Mesothelial cell of epicardium (in vitro differentiated cells): ENCODE results near the gene ADRA2B. TPM values are rescaled to one million over a fixed set of nuclear protein-coding genes. Genes with fewer than 3 reads are reported as not detected.

ENCODE experiments used
- DNase-seq, 2 experiments: peaks; one replicate each; pipeline ENCODE4 v3.0.0; 2021; ENCODE audit warnings: low spot score in 2 of 2; ENCODE audit not compliant: unreplicated experiment in 2 of 2
- H3K27ac Mint-ChIP-seq: 2 replicates; pipeline ENCODE4 v1.8.0; 2021; ENCODE audit warnings: mixed read lengths
- H3K27me3 Mint-ChIP-seq: 2 replicates; pipeline ENCODE4 v1.8.0; 2021; ENCODE audit warnings: low read depth, mixed read lengths
- H3K36me3 Mint-ChIP-seq: 2 replicates; pipeline ENCODE4 v1.8.0; 2021; ENCODE audit warnings: mixed read lengths
- H3K4me1 Mint-ChIP-seq: 2 replicates; pipeline ENCODE4 v1.8.0; 2021; ENCODE audit warnings: mixed read lengths
- H3K4me3 Mint-ChIP-seq: 2 replicates; pipeline ENCODE4 v1.8.0; 2021; ENCODE audit warnings: mild to moderate bottlenecking, moderate library complexity, mixed read lengths
- H3K9me3 Mint-ChIP-seq: 2 replicates; pipeline ENCODE4 v1.8.0; 2021; ENCODE audit warnings: mixed read lengths
- CTCF ChIP-seq: fragments of 200-600 bp; sonication (generic); IDR thresholded peaks from one replicate; pipeline ENCODE4 v1.5.0; 2021; ENCODE audit warnings: antibody characterized with exemption; ENCODE audit not compliant: unreplicated experiment
- total RNA-seq: library from RNA; stranded (reverse); gene quantifications from 3 replicates; pipeline ENCODE4 v1.2.1, GENCODE V29; 2021

The ADRA2B gene
- total RNA-seq, 1 donor from 2014 or later: 0.56 TPM

GRCh38 chr2:96091141-96091710 lies 25.1 kb downstream of the ADRA2B start:
- H3K27me3 Mint-ChIP-seq: no peaks in the 10 kb centered on the region
- H3K9me3 Mint-ChIP-seq: peaks cover 16% of the 10 kb centered on the region
- DNase-seq: peak in 1 of 2 experiments; percentile 31
- no peak overlapping the region for H3K4me3 Mint-ChIP-seq
- peaks cover 8% of the 10 kb centered on the region for H3K4me1 Mint-ChIP-seq
- H3K36me3 Mint-ChIP-seq: peaks cover 3% of the 10 kb centered on the region
- no peak overlapping the region for H3K27ac Mint-ChIP-seq
- TF ChIP-seq CTCF: no peak

GRCh38 chr2:96090196-96090926 lies 26.0 kb downstream of the ADRA2B start:
- DNase-seq: peak in 1 of 2 experiments; percentile 29
- peaks cover 13% of the 10 kb centered on the region for H3K9me3 Mint-ChIP-seq
- TF ChIP-seq CTCF: no peak
- no peak overlapping the region for H3K4me3 Mint-ChIP-seq
- H3K36me3 Mint-ChIP-seq: peaks cover 2% of the 10 kb centered on the region
- no peaks in the 10 kb centered on the region for H3K27me3 Mint-ChIP-seq
- H3K27ac Mint-ChIP-seq: peak overlapping the region; percentile 30
- H3K4me1 Mint-ChIP-seq: peaks cover 8% of the 10 kb centered on the region

GRCh38 chr2:96089356-96090195 lies 26.8 kb downstream of the ADRA2B start:
- Mint-ChIP-seq H3K27ac (no peak overlapping the region), H3K4me1 (peaks cover 8% of the 10 kb centered on the region), H3K36me3 (no peaks in the 10 kb centered on the region), H3K4me3 (no peak overlapping the region), H3K27me3 (peaks cover 2% of the 10 kb centered on the region), H3K9me3 (peaks cover 11% of the 10 kb centered on the region)
- TF ChIP-seq CTCF: no peak
- peak in 1 of 2 experiments; percentile 37 for DNase-seq

- no peak overlapping the region for H3K4me3 Mint-ChIP-seq
These were observed 27.7 kb downstream of the ADRA2B start for GRCh38 chr2:96088340-96089335.

More at GRCh38 chr2:96088340-96089335, 27.7 kb downstream of the ADRA2B start:
- Mint-ChIP-seq H3K9me3 (peaks cover 11% of the 10 kb centered on the region), H3K27me3 (peaks cover 2% of the 10 kb centered on the region), H3K36me3 (no peaks in the 10 kb centered on the region), H3K4me1 (peaks cover 8% of the 10 kb centered on the region), H3K27ac (no peak overlapping the region)
- no peak for TF ChIP-seq CTCF
- DNase-seq: peak in 1 of 2 experiments; percentile 35
